H1 (cell line): Measurements from ENCODE around the gene CHD9. TPM values are rescaled to one million over a fixed set of nuclear protein-coding genes. Genes with fewer than 3 reads are reported as not detected.

Experiments used
- CREB1 ChIP-seq: IDR thresholded peaks from 2 replicates; pipeline ENCODE4 v1.6.1; 2012; ENCODE audit warnings: inconsistent platforms
- EGR1 ChIP-seq: IDR thresholded peaks from 2 replicates; pipeline ENCODE4 v1.6.1; 2011; ENCODE audit warnings: low read depth, low read length, borderline replicate concordance
- HDAC2 ChIP-seq, 2 experiments: fragments of 300-600 bp in 1 of 2; sonication (generic) in 1 of 2; IDR thresholded peaks; 2 replicates each; pipeline ENCODE4 v1.6.1; 2011 to 2012; ENCODE audit warnings: low read depth in 2 of 2, low read length in 2 of 2, mild to moderate bottlenecking in 2 of 2, moderate library complexity in 2 of 2, borderline replicate concordance in 1 of 2, inconsistent platforms in 1 of 2
- JUN ChIP-seq: IDR thresholded peaks from 2 replicates; pipeline ENCODE4 v1.6.1; 2011; ENCODE audit warnings: low read depth, mild to moderate bottlenecking, improper control_type of control experiment, low read length
- RNF2 ChIP-seq: fragments of 200-900, 300-1000 bp; sonication (generic); IDR thresholded peaks from 2 replicates; pipeline ENCODE4 v1.7.1; 2016; ENCODE audit warnings: borderline replicate concordance, low read depth, mild to moderate bottlenecking, antibody characterized with exemption, low read length; ENCODE audit not compliant: poor library complexity, severe bottlenecking; ENCODE audit errors: missing control alignments
- polyA plus RNA-seq, 7 experiments: library from polyadenylated mRNA; depleted of rRNA in 3 of 7; stranded (reverse) in 5 of 7; unstranded in 2 of 7; fragments of >200 nt in 5 of 7; fragments of 200-250 nt in 2 of 7; gene quantifications; 1 replicate in 5 of 7; 2 replicates in 1 of 7; 4 replicates in 1 of 7; pipeline versions ENCODE4 v1.2.1 to v1.2.3, GENCODE V29; 2011 to 2013; ENCODE audit warnings: missing spikeins in 2 of 7, mixed read lengths in 2 of 7
- total RNA-seq: library from RNA; stranded (reverse); fragmentation: NEBNext Ultra II Directional; extraction: Animal tissue kit (Norgen Biotek cat#: 25700); gene quantifications from 2 replicates; pipeline ENCODE4 v1.2.1, GENCODE V29; 2021

The CHD9 gene
- total and polyA plus RNA-seq, 2 of the 8 experiments (the other 6 are each of a cell fraction or from before 2014, with no cell fraction given) = 9.9 to 32.4 TPM

- TF ChIP-seq RNF2 = no peak
- no peak for TF ChIP-seq JUN
- TF ChIP-seq CREB1 = no peak
- TF ChIP-seq HDAC2 (IDR thresholded peaks at IDR 0.05; ENCODE audit: borderline replicate concordance in 1 of 2, low read depth in 2 of 2, low read length in 2 of 2) = no peak
- TF ChIP-seq EGR1 = no peak
- TF ChIP-seq, all 59 proteins: peak for 0
These were observed 156.5 kb downstream of the CHD9 start (continued) for GRCh38 chr16:53211253-53211652.
